MCF 10A (cell line): ENCODE results near the gene MED26. TPM values are rescaled to one million over a fixed set of nuclear protein-coding genes. Genes with fewer than 3 reads are reported as not detected.

Experiments used
- BruUV-seq: library from RNA; stranded (reverse); fragments of 400-500 nt; replicated peaks from 2 replicates; lab custom pipeline; 2021; lab: Mats Ljungman, UMichigan
- CTCF ChIA-PET: fragments of 300-600 bp; sonication (Branson Sonifier 250); formaldehyde crosslinking; extraction: SDS; loops from one replicate; lab custom pipeline; 2021; ENCODE audit warnings: antibody characterized with exemption, inconsistent platforms; lab: Yijun Ruan, JAX
- POLR2A ChIA-PET: fragments of 300-600, 350-650 bp; sonication (Branson Sonifier 250); formaldehyde crosslinking; extraction: SDS; loops from one replicate; lab custom pipeline; 2020; ENCODE audit warnings: antibody characterized with exemption, inconsistent platforms; lab: Yijun Ruan, JAX
- DNase-seq: peaks from one replicate; pipeline ENCODE4 v3.0.0-alpha.2; 2018; ENCODE audit not compliant: unreplicated experiment
- H3K27ac Mint-ChIP-seq: one replicate; pipeline ENCODE4 v1.8.0; 2022; ENCODE audit warnings: mild to moderate bottlenecking, low read depth, mixed read lengths; ENCODE audit not compliant: unreplicated experiment
- H3K27me3 Mint-ChIP-seq: one replicate; pipeline ENCODE4 v1.8.0; 2022; ENCODE audit warnings: mixed read lengths; ENCODE audit not compliant: insufficient read depth, unreplicated experiment
- H3K36me3 Mint-ChIP-seq: one replicate; pipeline ENCODE4 v1.8.0; 2022; ENCODE audit warnings: mild to moderate bottlenecking, moderate library complexity, mixed read lengths; ENCODE audit not compliant: insufficient read depth, unreplicated experiment
- H3K4me1 Mint-ChIP-seq: one replicate; pipeline ENCODE4 v1.8.0; 2022; ENCODE audit warnings: mixed read lengths; ENCODE audit not compliant: insufficient read depth, unreplicated experiment
- H3K4me3 Mint-ChIP-seq: one replicate; pipeline ENCODE4 v1.8.0; 2022; ENCODE audit warnings: mild to moderate bottlenecking, moderate library complexity, mixed read lengths; ENCODE audit not compliant: unreplicated experiment
- H3K9me3 Mint-ChIP-seq: one replicate; pipeline ENCODE4 v1.8.0; 2022; ENCODE audit warnings: mixed read lengths; ENCODE audit not compliant: unreplicated experiment
- intact Hi-C: fragments of 100-400 bp; cut with micrococcal nuclease; formaldehyde crosslinking; loops from 2 replicates; pipeline ENCODE4 v1.14.1; 2022
- total RNA-seq: library from RNA; stranded (reverse); gene quantifications from 2 replicates; pipeline ENCODE4 v1.2.3, GENCODE V29; 2022
- TF ChIP-seq, protein P1 (sequence below): fragments of 200-600 bp; IDR thresholded peaks from one replicate; pipeline ENCODE4 v1.8.0; 2022; ENCODE audit warnings: antibody characterized with exemption, mild to moderate bottlenecking; ENCODE audit not compliant: unreplicated experiment

Gene MED26
- total RNA-seq, 1 experiment from 2014 or later = 12.9 TPM

GRCh38 chr19:16536130-16536529 is 91.9 kb downstream of the MED26 start:
- Mint-ChIP-seq H3K27ac (no peak overlapping the region), H3K9me3 (no peaks in the 10 kb centered on the region), H3K4me3 (no peak overlapping the region), H3K36me3 (peaks cover 84% of the 10 kb centered on the region), H3K4me1 (peaks cover 4% of the 10 kb centered on the region), H3K27me3 (no peaks in the 10 kb centered on the region)
- DNase-seq = no peak
- CTCF ChIA-PET = no interaction called here
- POLR2A ChIA-PET = no interaction called here
- intact Hi-C loops = no loop called here
- TF ChIP-seq, protein P1, sequence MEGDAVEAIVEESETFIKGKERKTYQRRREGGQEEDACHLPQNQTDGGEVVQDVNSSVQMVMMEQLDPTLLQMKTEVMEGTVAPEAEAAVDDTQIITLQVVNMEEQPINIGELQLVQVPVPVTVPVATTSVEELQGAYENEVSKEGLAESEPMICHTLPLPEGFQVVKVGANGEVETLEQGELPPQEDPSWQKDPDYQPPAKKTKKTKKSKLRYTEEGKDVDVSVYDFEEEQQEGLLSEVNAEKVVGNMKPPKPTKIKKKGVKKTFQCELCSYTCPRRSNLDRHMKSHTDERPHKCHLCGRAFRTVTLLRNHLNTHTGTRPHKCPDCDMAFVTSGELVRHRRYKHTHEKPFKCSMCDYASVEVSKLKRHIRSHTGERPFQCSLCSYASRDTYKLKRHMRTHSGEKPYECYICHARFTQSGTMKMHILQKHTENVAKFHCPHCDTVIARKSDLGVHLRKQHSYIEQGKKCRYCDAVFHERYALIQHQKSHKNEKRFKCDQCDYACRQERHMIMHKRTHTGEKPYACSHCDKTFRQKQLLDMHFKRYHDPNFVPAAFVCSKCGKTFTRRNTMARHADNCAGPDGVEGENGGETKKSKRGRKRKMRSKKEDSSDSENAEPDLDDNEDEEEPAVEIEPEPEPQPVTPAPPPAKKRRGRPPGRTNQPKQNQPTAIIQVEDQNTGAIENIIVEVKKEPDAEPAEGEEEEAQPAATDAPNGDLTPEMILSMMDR = no peak
- BruUV-seq = no TSS peak

- TF ChIP-seq, protein P1 = no peak
- ChIA-PET POLR2A (no interaction called here), CTCF (no interaction called here)
- peaks cover 4% of the 10 kb centered on the region for H3K4me1 Mint-ChIP-seq
- intact Hi-C loops = no loop called here
- no peaks in the 10 kb centered on the region for H3K9me3 Mint-ChIP-seq
- no peaks in the 10 kb centered on the region for H3K27me3 Mint-ChIP-seq
- no peak overlapping the region for H3K4me3 Mint-ChIP-seq
- DNase-seq = no peak
- BruUV-seq = no TSS peak
- H3K27ac Mint-ChIP-seq = no peak overlapping the region
- peaks cover 83% of the 10 kb centered on the region for H3K36me3 Mint-ChIP-seq
Observed at GRCh38 chr19:16535381-16535780, 92.6 kb downstream of the MED26 start.

- H3K4me1 Mint-ChIP-seq = no peaks in the 10 kb centered on the region
- no TSS peak for BruUV-seq
- DNase-seq = no peak
- TF ChIP-seq, protein P1 = no peak
- no peaks in the 10 kb centered on the region for H3K9me3 Mint-ChIP-seq
- ChIA-PET POLR2A (interaction anchor here (0.8 to 1.7 kb wide), 2 partner anchors 9 kb away, joined by 3 to 5 read pairs; partner anchors contain the start of gene CHERP), CTCF (no interaction called here)
- H3K27ac Mint-ChIP-seq = no peak overlapping the region
- H3K36me3 Mint-ChIP-seq = peaks cover 88% of the 10 kb centered on the region
- no peaks in the 10 kb centered on the region for H3K27me3 Mint-ChIP-seq
- intact Hi-C loops = no loop called here
- no peak overlapping the region for H3K4me3 Mint-ChIP-seq
Observed at GRCh38 chr19:16532440-16533234, 95.4 kb downstream of the MED26 start.

DNA sequence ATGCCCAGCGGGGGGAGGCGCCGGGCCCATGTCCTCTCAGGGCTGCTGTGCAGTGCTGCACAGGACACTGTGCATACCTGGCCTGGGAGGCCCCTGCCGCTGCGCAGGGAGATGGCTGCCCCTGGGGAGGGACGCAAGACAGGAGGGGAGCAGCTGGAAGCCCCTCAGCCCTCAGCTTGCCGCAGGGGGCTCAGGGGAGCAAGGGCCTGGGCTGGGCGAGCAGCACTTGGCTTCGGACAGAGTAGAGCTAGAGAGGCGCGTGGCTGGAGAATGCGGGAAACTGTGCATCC is 96.7 kb downstream of the MED26 start:
- BruUV-seq = no TSS peak

More for the DNA sequence above, 96.7 kb downstream of the MED26 start:
- POLR2A ChIA-PET = interaction anchor here (1.7 kb wide), 1 partner anchor 10 kb away, joined by 5 read pairs; the partner anchor contains the start of gene CHERP
- intact Hi-C loops = no loop called here
- no peak overlapping the region for H3K4me3 Mint-ChIP-seq
- DNase-seq = no peak
- TF ChIP-seq, protein P1 = no peak
- CTCF ChIA-PET = no interaction called here
- no peak overlapping the region for H3K27ac Mint-ChIP-seq
- H3K36me3 Mint-ChIP-seq = peaks cover 88% of the 10 kb centered on the region
- H3K9me3 Mint-ChIP-seq = no peaks in the 10 kb centered on the region
- H3K27me3 Mint-ChIP-seq = no peaks in the 10 kb centered on the region
- no peaks in the 10 kb centered on the region for H3K4me1 Mint-ChIP-seq
